ENCODE measurements around the gene PHACTR1.

The PHACTR1 gene

DNA sequence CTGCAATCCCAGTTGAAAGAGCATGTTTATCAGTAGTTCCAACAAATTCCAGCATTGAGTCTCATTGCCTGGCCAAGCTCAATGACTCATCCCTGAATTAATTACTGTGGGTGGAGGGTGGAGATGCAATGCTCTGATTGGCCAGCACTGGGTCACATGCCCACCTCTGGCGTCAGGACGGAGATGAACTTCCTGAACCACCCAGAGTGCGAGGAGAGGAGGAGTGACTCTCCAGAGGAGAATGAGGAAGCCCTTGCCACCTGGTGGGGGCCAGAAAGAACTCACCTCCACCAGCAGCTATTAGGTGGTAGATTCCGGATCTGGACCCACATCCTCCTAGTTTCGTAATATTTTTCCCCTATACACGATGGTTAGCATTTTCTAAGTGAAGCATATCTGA lies 327.8 kb downstream of the PHACTR1 start:
- peak; percentile 37 for DNase-seq

DNA sequence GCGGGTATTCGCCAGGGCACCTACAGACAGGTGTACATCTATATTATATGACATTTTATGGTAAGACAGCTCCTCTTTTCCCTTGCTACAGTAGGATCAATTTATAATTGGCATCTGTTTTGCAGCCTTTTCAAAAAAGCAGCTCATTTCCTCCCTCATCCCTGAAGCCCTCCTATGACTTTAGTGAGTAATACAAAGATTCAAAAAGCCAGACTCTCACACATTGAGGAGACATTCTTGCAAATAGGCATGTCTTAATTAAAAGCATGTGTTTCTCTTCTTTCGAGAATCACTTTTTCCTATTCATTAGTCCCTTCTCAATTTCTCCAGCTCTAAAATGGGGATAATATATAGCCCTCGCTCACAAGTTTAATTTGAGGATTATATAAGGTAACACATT lies 328.3 kb downstream of the PHACTR1 start:
- no peak for DNase-seq

DNA sequence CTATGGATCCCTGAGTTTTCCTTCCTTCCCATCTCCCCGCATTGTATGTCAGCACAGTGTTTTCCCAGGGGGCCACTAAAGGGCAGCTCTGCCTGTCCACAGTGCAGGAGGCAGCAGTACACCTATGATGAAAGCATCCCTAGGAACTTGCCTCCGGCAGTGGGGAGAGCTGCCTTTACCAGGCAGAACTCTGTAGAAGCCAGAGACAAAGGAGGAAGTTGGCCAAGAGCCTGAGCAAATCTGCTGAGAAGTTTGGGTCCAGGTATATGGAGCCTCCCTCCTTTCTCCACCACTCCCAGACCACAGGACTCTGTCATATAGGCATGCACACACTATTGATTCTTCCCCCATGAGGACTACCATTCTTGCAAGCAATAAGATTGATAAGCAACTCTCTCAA lies 329.1 kb downstream of the PHACTR1 start:
- DNase-seq: no peak

DNA sequence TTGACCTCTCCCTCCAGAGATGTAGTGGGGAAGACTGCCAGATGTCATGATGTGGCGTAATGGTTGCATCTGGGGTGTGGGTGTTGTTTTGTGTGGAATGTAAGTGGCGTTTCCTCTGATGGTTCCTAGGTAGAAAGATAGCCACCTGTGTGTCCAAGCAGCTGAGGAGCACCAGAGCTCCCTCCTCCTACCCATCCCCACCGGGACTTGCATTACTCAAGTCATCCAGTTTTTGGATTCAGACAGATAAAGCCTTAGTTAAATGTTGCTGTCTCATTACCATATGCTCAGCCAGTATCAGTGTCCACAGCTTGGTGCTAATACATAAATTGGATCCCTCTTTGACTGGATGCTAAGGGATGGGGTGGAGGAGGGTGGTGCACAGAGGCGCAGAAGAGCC lies 329.5 kb downstream of the PHACTR1 start:
- DNase-seq: no peak

DNA sequence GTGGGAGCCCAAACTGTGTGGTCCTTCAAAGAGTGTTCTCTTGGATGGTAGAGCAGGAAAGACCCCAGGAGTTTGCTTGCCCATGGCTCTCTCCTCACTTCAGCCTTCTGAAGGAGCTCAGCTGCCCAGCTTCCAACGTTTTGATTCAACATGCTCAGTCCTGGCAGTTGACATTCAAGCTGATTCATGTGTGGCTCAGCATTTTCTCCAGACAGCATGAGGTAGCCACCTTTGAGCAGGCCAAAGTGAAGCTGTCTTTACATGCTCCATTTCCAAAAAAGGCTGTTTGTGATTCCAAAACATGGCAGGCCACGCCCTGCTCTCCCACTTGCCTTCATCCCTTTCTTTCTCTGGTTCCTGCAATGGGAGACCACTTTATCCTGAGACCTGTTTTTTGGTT lies 331.5 kb downstream of the PHACTR1 start:
- DNase-seq: no peak

DNA sequence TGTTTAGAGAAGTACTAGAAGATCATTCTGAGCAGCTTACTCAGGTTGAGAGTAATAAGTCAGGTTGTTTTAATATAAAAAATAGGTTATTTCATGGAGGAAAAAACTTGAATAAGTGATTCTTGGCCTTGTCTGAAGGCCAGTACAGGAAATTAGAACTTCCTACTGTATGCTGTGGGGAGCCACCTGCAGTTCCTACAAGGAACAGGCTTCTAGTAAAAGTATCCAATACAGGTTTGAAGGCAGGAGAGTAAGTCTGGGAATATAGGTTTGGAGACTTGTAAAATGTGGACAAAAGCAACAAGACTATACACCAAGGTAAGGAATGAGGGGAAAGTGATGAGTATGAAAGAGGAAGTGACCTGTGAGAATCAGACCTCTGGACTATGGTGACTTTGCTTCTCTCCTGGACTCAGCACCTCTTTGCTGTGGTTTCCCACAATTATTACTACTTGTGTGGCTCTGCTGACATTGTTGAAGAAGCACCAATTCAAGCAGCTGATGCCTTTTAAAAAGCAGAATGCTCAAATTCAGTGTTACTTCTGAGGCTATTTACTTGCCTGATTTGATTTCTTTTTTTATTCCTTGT lies 333.2 kb downstream of the PHACTR1 start:
- no peak for DNase-seq

DNA sequence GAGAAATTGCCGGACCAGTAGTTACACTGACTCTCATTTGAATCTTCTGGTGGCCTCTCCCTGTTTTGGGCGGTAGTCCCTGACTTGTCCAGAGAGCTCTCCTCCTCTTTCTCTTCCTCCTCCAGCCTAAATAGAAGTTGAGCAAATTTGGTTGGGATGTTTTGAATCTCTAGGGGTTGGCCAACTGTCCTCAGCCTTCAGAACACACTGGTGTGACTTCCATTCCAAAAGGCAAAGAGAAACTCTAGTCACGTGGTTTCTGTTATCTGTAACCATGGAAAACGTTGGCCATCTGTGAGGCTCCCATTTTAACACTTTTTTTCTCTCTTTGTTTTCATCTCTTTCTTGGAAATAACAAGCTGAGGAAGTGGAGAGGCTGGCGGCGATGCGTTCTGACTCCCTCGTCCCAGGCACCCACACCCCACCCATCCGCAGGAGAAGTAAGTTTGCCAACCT lies 336.5 kb downstream of the PHACTR1 start:
- no peak for DNase-seq

DNA sequence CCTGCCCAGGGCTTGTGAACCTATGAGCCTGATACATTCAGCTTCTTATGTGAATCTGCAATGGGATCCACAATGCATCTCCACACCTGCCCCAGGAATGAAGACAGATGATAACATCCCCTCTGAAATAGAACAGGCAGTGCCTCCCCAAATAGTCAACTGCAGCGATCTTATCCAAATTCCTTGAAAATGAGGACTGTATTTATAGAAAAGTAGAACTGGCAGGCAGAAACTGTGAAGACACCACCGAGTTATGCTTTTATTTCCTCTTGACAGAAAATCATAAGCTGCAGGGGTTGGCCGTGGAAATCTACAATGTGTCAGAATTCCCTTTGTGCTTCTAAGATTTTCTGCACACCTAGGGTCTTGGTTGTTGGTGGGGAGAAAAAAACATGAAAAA lies 341.5 kb downstream of the PHACTR1 start:
- DNase-seq: no peak

DNA sequence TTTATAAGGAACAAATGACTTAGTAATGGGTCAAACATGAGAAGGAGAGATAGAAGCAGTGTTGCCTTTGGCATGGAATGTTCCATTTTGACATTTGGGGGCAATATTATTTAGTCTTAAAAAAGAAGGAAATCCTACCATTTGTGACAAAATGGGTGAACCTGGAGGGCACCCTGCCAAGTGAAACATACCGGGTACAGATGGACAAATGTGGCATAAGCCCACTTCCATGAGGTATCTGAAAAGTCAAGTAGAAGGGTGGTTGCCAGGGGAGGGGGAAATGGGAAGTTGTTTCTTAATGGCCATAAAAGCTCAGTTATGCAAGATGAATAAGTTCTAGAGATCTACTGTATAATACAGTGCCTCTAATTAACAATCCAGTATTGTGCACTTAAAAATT lies 342.5 kb downstream of the PHACTR1 start:
- DNase-seq: no peak

DNA sequence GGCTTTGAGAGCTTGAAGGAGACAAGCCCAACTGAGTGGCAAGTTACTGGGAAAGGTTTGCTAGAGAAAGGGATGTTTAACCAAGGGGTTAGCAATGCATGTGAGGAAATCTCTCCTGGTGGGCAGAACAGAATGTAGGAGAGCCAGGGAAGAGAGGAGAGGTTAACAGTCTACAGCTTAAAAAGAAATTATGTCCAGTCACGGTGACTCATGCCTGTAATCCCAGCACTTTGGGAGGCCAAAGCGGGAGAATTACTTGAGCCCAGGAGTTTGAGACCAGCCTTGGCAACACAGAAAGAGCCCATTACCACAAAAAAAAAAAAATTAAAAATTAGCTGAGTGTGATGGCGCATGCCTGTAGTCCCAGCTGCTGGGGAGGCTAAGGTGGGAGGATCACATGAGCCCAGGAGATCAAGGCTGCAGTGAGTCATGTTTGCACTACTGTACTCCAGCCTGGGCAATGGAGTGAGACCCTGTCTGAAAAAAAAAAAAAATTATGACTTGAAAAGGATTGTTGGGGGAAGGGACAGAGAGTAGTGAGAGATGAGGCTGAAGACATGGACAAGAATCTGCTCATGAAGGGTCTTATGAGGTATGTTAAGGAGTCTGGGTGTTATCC lies 346.8 kb downstream of the PHACTR1 start:
- DNase-seq: no peak

DNA sequence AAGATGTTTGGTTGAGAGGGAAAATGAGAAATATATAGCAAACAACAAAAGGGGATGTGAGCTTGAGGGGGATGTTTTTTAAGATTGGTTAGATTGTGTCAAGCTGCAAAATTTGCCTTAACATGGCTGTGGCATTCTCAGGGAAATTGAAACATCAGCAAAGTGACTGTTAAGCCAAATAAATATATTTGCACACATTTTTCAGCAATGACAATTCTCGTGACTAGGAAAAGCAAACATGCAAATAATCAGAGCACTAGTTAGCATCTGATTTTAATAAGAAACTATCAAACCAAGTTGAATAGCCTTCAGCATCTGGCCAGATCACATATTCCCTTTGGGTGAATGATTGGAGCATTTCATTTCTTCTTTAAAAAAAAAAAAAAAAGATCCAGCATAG lies 349.0 kb downstream of the PHACTR1 start:
- no peak for DNase-seq

DNA sequence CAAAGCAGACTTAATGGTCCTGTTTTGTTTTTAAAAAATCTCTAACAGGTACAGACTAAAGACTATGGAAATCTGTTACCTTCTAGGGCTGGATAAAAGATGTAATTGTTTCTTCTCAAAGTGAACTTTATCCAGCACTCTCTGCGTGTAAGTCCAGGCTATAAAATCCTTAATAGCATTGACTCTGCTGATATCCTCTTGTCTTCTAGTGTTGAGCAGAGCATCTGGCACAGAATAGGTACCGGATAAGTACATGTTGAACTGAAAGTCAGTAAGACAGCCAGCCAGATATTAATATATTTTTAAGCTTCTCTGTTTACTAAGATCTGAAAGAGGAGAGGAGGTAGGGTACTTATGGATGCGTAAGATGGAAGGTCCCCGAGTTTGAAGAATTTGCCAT lies 349.5 kb downstream of the PHACTR1 start:
- no peak for DNase-seq

DNA sequence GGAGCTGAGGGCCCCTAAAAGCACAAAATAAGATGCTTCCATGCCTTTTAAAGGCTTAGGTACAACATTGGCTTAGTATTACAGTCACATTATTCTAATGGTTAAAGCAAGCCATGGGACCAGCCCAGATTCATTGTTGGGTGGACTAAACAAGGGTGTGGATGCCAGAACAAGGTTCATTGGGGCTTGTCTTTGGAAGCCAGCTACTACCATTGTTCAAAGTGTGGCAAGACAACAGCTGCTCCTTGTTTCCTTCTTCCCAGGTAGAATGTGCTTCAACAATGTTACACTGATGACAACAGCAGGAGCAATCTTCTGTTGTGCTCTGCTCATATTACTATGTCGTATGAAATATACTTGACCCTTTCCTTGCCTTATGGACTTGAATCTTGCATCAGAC lies 350.3 kb downstream of the PHACTR1 start:
- no peak for DNase-seq

DNA sequence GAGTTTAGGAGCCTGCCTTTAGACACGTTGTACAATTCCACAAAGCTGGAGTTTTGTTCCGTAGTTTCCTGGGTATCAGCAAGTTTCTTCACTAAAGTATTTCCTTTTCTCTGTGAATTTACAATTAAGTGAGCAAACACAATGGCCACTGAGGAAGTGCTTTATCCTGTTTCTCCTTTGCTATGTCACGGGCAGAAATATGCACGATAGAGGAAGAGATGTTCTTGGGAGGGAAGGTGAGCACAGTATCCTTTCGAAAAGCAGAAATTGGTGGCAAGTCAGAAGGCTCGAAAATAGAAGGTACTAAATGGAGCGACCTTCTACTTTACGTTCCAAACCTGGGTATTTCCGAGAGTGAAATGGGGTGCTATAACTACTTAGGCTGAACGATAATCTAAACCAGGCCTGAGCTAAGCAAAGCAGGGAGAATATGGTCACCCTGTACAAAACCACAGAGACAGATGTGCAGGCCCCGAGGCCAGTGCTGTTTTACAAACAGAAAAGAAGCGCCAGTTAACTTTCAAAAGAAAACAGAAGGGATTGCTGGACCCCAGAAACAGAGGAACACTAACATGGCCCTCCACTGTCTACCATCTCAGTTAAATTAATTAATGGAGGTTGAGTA lies 352.1 kb downstream of the PHACTR1 start:
- DNase-seq: no peak

DNA sequence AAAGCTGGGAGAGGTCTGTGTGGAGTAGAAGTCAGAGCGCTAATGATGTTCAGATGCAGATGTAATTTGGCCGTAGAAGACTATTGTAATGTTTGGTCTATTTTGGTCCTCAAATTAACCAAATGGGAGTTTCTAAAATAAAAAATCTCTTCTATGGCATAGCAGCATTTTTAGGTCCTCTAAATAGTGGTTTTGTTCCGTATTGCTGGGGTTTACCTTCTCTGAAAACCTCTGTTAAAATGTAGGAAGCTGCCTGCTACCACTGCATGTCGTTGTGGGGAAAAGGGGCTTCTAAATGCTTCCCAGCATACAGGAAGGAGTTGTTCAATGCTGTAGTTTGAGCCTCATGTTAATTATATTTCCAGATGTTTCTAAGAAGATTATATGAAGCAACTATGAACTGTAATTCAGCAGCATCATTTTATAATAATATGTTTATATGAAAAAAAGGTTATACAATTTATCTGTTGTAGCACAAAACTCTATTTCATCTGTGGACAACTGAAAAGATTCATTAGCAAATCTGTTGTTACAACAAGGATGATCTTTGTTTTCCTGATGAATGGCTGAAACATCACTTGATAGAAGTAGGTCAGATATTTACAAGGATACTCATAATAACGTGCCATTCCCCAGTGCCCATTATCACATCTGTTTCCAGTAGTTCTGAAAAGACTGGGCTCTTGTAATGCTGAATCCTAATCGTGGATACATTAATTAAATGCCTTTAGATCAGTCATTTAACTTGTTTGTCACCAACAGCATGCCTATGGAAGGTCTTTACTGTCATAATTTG lies 355.2 kb downstream of the PHACTR1 start:
- DNase-seq: no peak

DNA sequence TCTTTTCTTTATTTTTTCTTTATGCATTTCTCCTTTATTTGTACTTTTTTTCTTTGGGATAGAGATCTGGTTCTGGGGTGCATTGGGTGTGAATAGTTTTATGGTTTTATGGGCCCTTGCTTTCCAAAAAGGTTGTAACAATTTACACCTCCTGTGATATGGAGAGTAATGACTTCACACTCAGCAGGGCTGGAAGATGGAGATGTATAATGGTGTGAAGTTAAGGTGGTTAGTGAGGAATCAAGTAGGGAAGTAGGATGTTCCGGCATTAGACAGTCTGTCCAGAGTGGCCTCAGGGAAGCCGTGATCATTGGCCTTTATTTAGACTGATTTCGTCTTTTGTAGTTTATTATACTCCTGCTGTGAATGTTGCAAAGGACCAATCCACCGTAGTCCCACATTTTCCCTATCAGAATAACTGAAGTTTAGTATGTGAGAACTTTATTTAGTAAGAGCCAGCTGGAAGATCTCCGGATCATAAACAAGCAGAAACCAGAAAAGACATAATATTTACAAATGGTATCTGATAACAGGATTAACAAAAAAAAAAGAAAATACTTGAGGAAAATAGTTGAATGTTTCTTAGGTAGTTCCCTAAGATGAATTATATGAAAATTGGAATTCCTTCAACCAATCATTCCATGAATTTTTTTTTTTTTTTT lies 356.2 kb downstream of the PHACTR1 start:
- no peak for DNase-seq

DNA sequence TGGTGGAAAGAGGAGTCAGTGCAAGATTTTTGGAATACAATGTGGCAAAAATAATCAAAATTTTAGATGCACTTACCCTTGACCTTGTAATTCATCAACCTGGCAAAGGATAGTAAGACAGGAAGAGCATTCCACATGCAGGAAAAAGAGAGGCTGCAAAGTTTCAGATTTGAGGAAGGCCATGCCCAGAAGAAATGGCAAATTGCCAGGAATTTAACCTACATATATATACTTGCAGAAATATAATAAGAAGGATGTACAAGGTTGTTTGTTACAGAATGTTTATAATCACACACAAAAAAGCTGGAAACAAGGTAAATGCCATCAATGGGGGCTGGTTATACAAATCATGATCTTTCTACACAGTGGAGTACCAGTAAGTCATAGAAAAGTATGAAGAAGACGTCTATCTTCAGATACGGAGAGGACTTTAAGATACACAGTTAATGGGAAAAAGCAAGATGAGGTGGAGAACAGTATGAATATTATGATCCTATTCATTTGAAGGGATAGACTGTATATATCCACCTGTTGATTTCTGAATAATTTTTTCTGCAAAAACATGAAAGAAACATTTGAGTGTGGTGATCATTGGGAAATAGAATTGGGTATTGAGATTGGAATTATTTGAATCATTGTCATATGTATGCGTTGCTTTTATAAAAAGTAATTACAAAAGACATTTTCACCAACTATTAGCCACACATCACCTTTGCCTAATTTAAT lies 358.0 kb downstream of the PHACTR1 start:
- DNase-seq: no peak

DNA sequence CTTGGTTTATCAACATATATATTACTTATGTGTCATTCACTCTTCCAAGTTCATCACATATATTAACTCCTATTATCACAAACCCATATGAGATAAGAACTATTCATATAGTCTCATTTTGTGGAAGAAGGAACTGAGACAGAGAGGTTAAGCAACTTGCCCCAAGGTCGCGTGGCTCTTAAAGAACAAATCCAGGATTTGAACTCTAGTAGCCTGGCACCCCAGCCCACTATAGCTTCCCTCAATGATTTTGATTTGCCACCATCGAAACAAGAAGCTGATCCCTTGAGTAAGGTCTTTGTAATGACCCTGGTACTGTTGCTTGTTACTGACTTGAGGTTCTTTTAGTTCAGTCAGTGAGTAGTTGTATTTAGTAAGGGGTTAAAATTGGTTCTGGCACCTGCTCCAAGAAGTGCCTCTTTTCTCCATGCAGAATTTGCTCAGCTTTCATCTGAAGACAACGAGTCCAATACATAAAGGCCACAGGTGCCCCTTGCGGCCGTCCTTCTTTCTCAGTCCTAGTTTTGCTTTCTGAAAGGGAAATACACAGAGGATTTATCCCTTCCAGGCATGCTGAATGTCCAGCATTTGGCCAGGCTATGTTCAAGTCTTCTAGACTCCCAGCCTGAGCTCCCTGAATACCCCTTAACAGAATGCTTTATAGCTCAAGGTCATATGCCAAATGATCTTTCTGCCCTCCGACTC lies 358.7 kb downstream of the PHACTR1 start:
- no peak for DNase-seq

DNA sequence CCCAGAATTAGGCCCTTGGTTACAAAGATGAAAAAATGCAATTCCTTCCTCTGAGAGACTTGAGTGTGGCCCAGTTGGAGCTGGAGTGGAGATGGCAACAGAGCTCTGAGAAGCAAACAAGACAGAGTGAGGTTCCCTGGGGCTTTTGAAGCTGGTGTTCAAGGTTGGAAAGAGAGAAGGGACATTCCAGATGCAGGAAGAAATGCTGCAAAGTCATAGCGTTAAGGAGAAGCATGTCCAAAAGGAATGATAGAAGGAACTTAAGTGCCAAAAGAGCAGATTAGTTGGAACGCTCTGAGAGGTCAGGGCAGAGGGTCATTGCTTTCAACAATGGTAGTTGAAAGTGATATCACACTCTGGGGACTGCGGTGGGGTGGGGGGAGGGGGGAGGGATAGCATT lies 360.0 kb downstream of the PHACTR1 start:
- no peak for DNase-seq

DNA sequence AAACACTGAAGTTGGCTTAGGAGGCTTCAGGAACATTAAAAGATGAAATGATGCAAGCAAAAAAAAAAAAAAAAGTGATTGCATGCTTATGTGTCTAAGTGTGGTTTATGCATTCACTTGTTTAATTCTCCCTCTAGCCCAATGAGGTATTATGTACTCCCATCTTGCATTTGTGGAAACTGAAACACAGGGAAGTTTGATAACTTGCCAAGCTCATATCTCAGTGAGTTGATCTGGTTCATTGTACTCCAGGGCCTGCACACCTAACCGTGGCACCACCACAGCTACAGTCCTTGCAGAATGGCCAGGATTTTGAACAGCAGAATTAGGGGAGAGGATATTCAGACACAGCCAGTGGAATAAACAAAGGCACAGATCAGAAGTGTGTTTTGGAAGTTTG lies 360.6 kb downstream of the PHACTR1 start:
- no peak for DNase-seq

DNA sequence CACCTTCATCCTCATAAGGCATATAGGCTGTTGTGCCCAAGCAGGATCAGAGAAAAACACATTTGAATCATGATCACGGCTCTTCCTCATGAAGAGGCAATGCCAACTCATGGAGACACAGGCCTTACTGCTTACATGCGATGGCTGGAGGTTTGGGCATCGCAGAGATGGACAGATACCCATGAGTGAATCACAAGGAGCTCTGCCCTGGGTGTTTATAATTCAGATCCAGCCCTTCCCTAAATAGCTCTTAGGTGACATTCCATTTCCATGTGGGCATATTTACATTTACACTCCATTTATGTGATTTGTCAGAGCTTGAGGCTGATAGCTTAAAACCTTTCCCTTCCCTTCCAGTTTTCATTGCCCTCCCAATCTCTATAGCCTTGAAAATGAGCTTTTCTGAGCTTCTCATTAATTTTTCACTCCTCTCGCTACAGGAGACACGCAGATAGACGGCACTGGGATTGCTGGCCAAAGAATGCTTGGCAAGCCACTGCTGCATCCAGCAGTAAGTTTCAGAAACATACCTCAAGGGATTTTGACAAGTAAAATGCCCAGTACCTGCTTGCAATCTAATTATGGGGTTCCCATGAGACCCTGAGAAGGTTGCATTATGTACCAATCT lies 362.6 kb downstream of the PHACTR1 start:
- no peak for DNase-seq
